Pons (tissue), 1 donor: Measurements from ENCODE around the gene NECAB2.
"Not testable (repeated sequence)": the region's sequence is repeated elsewhere in the genome, so short reads cannot be mapped to it uniquely, and the experiment has no call there.

Experiments
- DNase-seq: peaks from one replicate; pipeline ENCODE4 v3.0.0-alpha.2; 2016; ENCODE audit warnings: low spot score

Gene NECAB2

GRCh38 chr16:83936581-83937165 lies 31.4 kb upstream of the NECAB2 start:
- DNase-seq: no peak

- no peak for DNase-seq
Measured at GRCh38 chr16:83937267-83937666, 30.8 kb upstream of the NECAB2 start.

DNA sequence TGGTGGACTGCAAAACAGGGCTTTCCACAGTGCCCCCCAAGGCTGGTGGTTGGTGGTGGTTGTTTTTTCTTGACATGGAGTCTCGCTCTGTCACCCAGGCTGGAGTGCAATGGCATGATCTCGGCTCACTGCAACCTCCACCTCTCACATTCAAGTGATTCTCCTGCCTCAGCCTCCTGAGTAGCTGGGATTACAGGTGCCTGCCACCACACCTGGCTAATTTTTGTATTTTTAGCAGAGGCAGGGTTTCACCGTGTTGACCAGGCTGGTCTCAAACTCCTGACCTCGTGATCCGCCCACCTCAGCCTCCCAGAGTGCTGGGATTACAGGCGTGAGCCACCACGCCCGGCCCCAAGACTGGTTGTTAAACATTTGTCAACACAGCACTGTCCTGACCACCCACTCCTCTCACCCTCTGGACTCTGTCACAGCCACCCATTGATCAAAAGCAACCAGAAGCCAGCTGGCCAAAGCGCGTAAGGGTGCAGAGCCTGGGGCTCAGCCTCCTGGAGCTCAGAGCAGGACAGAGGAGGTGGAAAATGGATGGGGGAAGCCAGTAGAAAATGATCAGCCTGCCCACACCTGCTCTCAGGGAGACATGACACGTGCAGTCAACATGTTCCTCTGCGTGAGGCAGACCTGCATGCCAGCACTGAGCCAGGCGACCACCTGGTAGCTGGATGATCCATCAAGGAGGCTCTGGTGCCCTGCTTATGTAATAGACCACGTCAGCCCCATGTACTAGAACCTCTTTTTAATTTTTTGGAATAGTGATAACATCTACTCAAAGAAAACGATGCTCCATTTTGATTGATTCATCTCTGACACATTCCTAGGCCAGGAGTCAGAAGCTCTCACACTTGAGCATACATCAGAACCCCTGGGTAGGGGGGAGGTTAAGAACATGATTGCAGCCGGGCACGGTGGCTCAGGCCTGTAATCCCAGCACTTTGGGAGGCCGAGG lies 29.8 kb upstream of the NECAB2 start:
- DNase-seq: no peak

DNA sequence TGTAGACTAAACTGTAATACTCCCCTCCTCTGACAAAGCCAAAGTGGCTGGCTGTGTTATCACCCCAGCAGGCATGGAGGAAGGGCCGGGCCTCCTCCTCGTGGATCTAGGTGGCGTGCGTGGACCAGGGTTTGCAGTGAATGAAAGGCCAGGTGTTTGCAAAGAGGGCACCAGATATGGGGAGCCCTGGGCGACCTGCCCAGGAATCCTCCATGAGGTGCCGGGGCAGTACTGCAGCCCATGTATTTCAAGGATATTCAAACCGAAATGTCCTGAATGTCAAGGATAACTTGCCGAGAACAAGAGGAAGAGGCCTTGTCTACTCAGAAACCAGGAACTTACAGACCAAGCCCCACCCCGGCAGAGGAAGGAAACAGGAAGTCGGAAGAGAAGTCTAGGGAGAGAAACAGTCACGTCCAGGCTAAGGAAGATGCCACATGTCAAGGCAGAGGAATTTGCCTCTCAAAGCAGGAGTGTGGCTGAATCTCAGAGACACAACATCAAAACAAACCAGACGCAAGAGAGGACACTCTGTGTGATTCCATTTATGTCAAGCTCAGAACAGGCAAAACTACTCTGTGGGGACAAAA lies 28.7 kb upstream of the NECAB2 start:
- peak; percentile 17 for DNase-seq

DNA sequence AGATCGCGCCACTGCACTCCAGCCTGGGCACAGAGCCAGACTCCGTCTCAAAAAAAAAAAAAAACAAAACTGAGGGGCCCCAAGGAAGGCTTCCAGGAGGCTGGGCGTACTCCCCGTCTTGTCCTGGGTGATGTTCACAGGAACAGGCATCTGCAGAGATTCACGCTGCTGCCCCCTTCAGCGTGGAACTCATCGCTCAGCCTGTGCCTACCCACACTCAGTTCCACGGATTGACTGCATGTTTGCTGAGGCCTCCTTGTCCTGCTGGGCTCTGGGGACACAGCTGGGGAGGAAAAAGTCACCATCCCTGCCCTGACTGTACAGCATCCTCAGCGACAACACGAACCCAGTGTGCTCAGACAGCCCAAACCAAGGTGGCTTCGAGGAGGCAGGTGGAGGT lies 27.9 kb upstream of the NECAB2 start:
- no peak for DNase-seq

DNA sequence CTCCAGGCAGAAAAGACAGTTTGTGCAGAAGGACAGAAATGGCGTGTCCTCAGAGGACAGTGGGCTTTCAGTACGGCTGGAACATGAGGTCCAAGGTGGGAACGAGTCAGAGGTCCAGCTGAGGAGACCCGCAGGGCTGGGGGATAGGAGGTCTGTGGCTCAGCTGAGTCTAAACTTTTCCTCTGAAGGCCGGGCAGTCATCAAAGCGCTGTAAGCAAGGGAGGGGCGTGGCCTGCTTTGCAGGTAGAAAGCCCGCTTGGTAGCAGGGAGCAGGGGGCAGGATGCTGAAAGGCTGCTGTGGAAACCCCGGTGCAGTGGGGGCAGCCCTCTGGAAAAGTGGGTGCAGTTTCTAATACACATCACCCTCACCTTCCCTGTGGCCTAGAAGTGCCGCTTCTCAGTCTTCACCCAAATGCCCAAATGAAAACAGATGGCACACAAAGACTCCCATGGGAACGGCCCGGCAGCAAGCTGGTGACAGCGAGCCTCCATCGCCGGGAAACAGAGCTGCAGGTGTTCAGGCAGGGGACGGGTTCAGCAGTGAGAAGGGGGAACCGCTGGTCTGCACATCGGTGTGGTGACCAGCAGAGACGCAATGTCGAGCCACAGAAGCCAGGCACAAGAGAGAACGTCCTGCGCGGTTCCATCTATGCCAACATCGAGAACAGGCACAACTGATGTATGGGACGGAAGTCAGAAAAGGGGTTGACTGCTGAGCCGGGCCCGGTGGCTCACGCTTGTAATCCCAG lies 27.2 kb upstream of the NECAB2 start:
- no peak for DNase-seq

- DNase-seq: not testable (repeated sequence)
Measured at GRCh38 chr16:83941546-83941945, 26.5 kb upstream of the NECAB2 start.

- no peak for DNase-seq
Measured at GRCh38 chr16:83942074-83942473, 26.0 kb upstream of the NECAB2 start.

DNA sequence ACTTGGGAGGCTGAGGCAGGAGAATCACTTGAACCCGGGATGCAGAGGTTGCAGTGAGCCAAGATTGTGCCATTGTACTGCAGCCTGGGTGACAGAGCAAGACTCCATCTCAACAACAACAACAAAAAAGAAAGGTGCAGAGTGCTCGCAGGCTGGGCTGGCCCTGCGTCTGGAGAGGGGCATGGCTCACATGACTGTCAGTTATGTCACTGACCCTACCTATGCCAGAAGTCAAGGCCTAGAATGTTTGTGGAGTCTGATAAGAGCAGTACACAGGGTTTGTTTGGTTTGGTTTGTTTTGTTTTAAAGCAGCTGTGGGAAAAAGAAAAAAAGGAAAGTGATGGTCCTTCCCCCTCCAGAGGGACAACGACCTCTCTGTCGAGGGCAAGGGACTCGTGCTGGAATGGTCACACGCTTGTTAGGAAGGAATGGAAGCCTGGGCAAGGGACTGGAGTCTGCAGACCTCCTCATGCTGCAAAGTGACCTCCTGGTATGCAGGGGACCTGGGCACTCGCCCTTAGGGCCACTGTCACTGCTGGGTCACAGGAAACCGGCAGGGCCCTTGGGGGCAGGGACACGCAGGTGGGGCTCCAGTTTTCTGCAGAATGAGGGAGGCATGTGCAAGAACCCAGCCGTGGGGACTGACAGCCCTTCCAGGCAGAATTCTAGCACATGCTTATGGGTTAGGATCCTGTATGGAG lies 25.1 kb upstream of the NECAB2 start:
- peak; percentile 3 for DNase-seq

- DNase-seq: no peak
Measured at GRCh38 chr16:83943516-83944050, 24.5 kb upstream of the NECAB2 start.

DNA sequence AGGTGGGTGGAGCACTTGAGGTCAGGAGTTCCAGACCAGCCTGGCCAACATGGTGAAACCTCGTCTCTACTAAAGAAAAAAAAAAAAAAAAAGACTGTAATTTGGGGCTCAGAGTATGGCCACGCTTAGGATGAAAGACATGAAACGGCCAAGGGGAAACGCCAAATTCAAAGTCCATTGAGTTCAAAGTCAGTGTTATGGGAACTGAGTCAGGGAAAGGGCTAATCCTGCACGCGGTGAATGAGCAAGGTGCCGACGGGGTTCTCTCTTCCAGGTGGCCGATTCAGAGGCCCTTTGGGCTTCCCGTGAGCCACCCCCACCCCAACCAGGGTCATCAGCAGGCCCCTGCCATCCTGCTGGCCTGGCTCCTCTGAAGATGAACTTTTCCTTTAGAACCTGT lies 22.5 kb upstream of the NECAB2 start:
- DNase-seq: no peak

DNA sequence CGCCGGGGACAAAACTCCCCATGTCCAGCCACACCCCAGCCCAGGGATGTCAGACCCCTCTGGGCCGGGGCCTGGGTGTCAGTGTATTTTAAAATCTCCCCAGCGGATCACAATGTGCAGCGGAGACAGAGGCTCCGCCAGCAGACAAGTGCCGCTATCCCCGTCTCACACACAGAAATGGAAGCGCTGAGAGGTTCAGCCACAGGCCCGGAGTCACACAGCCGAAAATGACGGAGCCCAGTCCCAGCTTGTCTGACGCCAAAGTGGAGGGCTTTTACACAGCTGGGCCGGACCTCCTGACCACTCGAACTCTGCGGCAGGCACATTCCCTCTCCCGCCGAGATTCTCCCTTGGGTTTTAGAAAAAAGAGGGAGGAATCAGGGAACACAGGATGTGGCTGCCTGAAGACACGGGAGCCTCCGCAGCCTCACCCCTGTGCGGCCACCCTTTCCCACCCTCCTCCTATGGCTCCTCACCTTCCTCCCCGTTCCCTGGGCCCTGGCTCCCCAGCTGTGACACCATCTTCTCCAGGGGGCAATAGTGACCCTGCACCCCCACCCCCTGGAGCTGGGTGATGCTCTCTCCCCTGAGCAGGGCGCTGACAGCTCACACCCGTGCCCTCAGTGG lies 21.8 kb upstream of the NECAB2 start:
- DNase-seq: no peak

DNA sequence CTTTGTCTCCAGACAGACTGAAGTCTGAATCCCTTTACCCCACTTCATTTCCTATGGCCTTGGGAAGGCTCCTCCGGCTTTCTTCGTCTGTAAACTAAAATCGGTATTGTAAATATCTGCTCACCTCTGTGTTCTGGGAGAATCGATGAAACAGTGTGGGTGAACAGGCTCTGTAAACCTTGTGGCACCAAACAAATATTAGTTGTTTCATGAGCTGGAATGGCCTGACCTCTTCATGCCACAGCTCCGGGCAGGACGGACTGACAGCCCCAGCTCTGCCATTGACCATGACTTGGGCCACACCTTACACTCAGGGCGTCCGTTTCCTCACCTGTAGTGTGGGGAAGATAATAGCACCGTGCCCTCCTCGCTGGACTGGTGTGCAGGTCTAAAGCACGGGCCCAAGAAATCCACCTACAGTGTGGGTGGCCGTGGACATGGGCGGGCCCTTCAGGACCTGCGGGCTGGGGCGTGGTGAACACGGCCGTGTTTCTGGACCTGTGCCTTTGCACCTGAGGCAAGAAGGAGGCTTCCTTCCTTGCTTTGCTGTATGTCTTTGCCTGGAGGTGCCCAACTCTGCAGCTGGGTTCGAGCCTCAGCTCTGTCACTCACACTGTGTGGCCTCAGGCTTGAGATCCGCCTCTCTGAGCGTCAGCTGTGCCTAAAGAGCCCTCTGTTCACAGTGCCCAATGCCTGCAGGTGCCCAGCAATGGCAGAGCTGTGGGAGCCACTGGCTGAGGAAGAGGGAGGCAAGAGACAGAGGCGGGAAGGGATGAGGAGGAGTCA lies 21.1 kb upstream of the NECAB2 start:
- DNase-seq: no peak

DNA sequence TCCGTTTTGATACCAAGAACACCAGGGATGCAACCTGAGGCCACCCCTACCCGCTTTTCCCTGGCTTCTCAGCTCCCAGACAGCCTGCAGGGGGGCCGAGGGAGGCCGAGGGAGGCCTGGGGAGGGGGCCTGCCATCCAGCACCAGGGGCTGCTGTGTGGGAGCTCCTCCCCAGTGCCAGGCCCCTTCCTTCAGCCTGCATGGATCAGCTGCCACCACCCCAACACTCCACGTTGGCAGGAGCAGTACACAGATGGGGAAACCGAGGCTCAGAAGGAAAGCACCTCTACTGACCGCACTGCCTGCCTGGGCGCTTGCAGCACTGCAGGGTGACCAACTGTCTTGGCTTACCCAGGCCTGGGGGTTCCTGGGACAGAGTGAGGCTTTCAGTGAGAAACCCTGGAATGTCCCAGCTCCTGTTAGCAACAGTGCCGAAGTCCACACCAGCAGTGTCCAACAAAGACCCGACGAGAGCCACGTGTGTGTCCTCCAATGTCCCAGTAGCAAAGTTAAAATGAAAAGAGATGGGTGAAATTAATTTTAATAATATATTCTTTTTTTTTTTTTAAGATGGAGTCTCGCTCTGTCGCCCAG lies 20.3 kb upstream of the NECAB2 start:
- no peak for DNase-seq

DNA sequence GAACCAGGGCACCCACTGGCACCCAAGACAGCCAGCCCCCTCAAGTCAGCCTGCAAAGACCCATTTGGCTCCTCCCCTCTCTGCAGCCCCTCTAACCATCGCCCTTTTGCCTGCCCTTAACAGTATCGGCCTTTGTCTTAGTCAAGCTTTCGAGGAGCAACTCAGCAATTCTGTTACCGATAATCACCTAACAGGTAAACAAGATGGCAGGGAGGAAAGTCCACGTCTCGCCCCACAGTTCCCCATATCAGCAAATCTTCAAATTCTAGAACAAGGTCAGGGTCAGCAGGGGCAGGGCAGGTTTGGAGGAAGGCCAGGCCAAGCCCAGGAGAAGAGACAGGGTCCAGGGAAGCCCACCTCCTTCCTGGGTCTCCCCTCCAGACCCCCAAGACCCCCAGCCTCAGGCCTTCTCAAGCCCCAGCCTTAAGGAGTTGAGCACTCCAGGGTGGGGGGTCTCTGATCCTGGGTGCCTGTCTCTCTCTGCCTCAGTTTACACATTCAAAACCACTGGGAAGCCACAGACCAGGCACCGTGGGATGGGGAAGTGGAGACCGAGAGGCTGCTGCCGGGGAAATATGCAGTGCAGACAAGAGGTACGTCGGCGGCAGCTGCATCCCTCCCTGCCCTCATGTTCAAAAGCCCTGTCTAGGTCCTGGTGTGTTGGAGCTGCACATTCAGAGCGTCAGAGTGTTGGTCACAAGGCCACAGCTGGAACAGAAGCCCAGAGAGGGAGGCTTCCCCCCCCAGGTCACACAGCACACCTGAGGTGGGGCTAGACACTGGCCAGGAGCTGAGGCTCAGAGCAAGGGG lies 18.9 kb upstream of the NECAB2 start:
- no peak for DNase-seq

- DNase-seq: no peak
Measured at GRCh38 chr16:83949724-83950001, 18.4 kb upstream of the NECAB2 start.

DNA sequence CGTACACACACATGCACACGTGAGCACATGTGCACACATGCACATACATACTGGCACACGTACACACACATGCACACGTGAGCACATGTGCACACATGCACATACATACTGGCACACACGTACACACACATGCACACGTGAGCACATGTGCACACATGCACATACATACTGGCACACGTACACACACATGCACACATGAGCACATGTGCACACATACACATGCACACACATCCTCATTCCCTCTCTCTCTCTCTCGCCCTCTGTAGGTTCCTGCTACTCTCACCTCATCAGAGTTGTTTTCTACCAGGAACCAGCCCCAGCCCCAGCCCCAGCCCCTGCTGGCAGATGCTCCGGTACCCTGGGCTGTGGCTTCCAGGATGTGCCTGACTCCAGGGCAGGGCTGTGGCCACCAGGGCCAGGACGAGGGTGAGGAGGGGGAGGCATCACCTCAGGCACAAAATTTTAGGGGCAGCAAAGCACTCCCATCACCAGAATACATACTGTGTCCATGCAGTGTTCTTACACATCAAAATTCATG lies 17.1 kb upstream of the NECAB2 start:
- not testable (repeated sequence) for DNase-seq

- DNase-seq: peak; percentile 25
Measured at GRCh38 chr16:83951544-83951943, 16.5 kb upstream of the NECAB2 start.

DNA sequence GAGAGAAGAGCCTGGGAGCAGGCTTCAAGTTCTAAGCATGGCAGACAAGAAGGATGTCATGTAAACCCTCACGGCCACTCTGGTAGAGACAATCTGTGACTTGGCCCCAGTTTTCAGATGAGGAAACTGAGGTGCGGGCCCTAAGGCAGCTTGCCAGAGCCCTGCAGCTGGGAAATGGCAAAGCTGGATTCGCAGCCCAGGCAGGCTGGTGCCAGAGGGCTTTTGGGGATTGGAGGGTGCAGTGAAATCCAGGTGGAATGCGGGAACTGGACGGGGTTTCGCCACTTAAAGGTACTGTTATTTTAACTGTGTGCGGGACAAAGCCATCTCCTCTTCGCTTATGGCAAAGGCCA lies 15.5 kb upstream of the NECAB2 start:
- DNase-seq: no peak
